Esophagus squamous epithelium (tissue), 5 donors: Measurements from ENCODE around the gene ANKRD1. TPM values are rescaled to one million over a fixed set of nuclear protein-coding genes. Genes with fewer than 3 reads are reported as not detected.

ENCODE experiments used
- DNase-seq: peaks from one replicate; lab custom pipeline; 2025; lab: John Stamatoyannopoulos, UW
- H3K27ac ChIP-seq, 4 donors: fragments of 200-600 bp; sonication (generic); one replicate each; pipeline ENCODE4 v1.5.1; 2016 to 2019; ENCODE audit warnings: mild to moderate bottlenecking in 1 of 4
- H3K27me3 ChIP-seq, 4 donors: fragments of 200-600 bp; sonication (generic); 1 replicate in 3 of 4; 2 replicates in 1 of 4; pipeline versions ENCODE4 v1.5.1 to v1.6.0; 2017 to 2021; ENCODE audit warnings: antibody characterized with exemption in 1 of 4
- H3K36me3 ChIP-seq, 3 donors: fragments of 200-600 bp; sonication (generic); one replicate each; pipeline ENCODE4 v1.5.1; 2016 to 2019
- H3K4me1 ChIP-seq, 3 donors: fragments of 200-600 bp; sonication (generic); one replicate each; pipeline ENCODE4 v1.5.1; 2017 to 2019
- H3K4me3 ChIP-seq, 4 donors: fragments of 200-600 bp; sonication (generic); 1 replicate in 3 of 4; 2 replicates in 1 of 4; pipeline ENCODE4 v1.5.1; 2016 to 2019; ENCODE audit warnings: mild to moderate bottlenecking in 2 of 4, moderate library complexity in 1 of 4
- H3K9me3 ChIP-seq, 3 donors: fragments of 200-600 bp; sonication (generic); one replicate each; pipeline ENCODE4 v1.5.1; 2016 to 2019
- POLR2A ChIP-seq, 4 donors: fragments of 450-650 bp; IDR thresholded peaks; one replicate each; pipeline ENCODE4 v1.6.1; 2017; ENCODE audit warnings: antibody characterized with exemption in 4 of 4, mild to moderate bottlenecking in 4 of 4, moderate library complexity in 3 of 4
- WGBS, 2 donors: methylation state at CpG; one replicate each; pipeline ENCODE4 v1.1.5; 2018; 5-methylcytosine and 5-hydroxymethylcytosine counted together
- intact Hi-C: fragments of 100-400 bp; cut with DNase I; formaldehyde crosslinking; loops from one replicate; pipeline ENCODE4 v1.15.0; 2022
- total RNA-seq, 4 donors: library from RNA; depleted of rRNA; stranded (reverse); fragments of >200 nt; gene quantifications; one replicate each; pipeline ENCODE4 v1.1.0, GENCODE V29; 2016
- TF ChIP-seq, protein P1 (sequence below), 6 experiments: fragments of 450-650 bp in 4 of 6; fragments of 200-600 bp in 2 of 6; sonication (generic) in 2 of 6; IDR thresholded peaks; one replicate each; pipeline ENCODE4 v1.5.1; 2016 to 2019; ENCODE audit warnings: antibody characterized with exemption in 6 of 6, mild to moderate bottlenecking in 4 of 6, moderate library complexity in 4 of 6
- donor health status: DM: yes; HTN: yes; CAD: no.

The ANKRD1 gene
- total RNA-seq, 4 donors from 2014 or later, result not detected

GRCh38 chr10:90935581-90936275 lies 14.8 kb upstream of the ANKRD1 start:
- H3K4me3 ChIP-seq, result no peak overlapping the region
- no peak for DNase-seq
- intact Hi-C loops, result no loop called here
- WGBS, 2 donors, result 68 to 75% methylated on average over 4 of the region's 5 CpGs
- H3K27ac ChIP-seq, result no peak overlapping the region
- no peaks in the 10 kb centered on the region for H3K36me3 ChIP-seq
- peaks cover 0 to 11% (median 5%) of the 10 kb centered on the region in 3 donors for H3K4me1 ChIP-seq
- no peaks in the 10 kb centered on the region for H3K9me3 ChIP-seq
- H3K27me3 ChIP-seq, result no peaks in the 10 kb centered on the region
- TF ChIP-seq, protein P1, sequence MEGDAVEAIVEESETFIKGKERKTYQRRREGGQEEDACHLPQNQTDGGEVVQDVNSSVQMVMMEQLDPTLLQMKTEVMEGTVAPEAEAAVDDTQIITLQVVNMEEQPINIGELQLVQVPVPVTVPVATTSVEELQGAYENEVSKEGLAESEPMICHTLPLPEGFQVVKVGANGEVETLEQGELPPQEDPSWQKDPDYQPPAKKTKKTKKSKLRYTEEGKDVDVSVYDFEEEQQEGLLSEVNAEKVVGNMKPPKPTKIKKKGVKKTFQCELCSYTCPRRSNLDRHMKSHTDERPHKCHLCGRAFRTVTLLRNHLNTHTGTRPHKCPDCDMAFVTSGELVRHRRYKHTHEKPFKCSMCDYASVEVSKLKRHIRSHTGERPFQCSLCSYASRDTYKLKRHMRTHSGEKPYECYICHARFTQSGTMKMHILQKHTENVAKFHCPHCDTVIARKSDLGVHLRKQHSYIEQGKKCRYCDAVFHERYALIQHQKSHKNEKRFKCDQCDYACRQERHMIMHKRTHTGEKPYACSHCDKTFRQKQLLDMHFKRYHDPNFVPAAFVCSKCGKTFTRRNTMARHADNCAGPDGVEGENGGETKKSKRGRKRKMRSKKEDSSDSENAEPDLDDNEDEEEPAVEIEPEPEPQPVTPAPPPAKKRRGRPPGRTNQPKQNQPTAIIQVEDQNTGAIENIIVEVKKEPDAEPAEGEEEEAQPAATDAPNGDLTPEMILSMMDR (IDR thresholded peaks at IDR 0.05), result no peak
- no peak for TF ChIP-seq POLR2A (IDR thresholded peaks at IDR 0.05)

GRCh38 chr10:90930971-90931871 lies 10.3 kb upstream of the ANKRD1 start:
- Histone ChIP-seq H3K27me3 (no peaks in the 10 kb centered on the region), H3K9me3 (no peaks in the 10 kb centered on the region), H3K36me3 (no peaks in the 10 kb centered on the region), H3K27ac (peak overlapping the region; percentile 23 to 74 (median 70)), H3K4me1 (peaks cover 0 to 27% (median 11%) of the 10 kb centered on the region in 3 donors), H3K4me3 (no peak overlapping the region)
- no peak for DNase-seq
- TF ChIP-seq, protein P1 (IDR thresholded peaks at IDR 0.05), result no peak
- no peak for TF ChIP-seq POLR2A (IDR thresholded peaks at IDR 0.05)
- WGBS, 2 donors, result 45 to 52% methylated on average over 6 of the region's 6 CpGs
- intact Hi-C loops, result no loop called here

- Histone ChIP-seq H3K4me3 (no peak overlapping the region), H3K27me3 (no peaks in the 10 kb centered on the region), H3K4me1 (peaks cover 0 to 27% (median 11%) of the 10 kb centered on the region in 3 donors), H3K36me3 (no peaks in the 10 kb centered on the region), H3K9me3 (no peaks in the 10 kb centered on the region), H3K27ac (peak overlapping the region; percentile 23 to 74 (median 70))
- TF ChIP-seq POLR2A (IDR thresholded peaks at IDR 0.05), result no peak
- TF ChIP-seq, protein P1 (IDR thresholded peaks at IDR 0.05), result no peak
- no peak for DNase-seq
- WGBS, 2 donors, result 26 to 43% methylated on average over 5 of the region's 5 CpGs
- intact Hi-C loops, result no loop called here
These were observed 9.4 kb upstream of the ANKRD1 start for GRCh38 chr10:90930070-90930837.

DNA sequence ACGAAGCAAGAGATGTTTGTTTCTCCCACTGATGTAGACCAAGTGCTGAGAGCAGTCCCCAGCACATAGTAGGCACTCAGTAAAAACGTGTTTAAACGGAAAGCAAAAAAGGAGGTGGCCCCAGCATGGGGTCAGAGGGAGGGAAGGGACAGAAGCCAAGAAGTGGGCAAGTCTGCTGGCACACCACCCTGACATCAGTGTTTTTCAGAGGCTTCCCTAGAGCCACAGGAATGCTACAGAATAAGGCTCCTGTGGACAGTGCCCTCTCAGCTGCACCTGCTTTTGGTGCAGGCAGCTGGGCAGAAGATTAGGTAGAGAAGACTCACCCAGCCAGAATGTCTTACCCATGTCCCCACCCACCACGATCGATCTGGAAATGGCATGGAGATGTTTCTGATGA lies 8.3 kb upstream of the ANKRD1 start:
- H3K4me3 ChIP-seq, result no peak overlapping the region
- no peak overlapping the region for H3K27ac ChIP-seq
- H3K36me3 ChIP-seq, result no peaks in the 10 kb centered on the region
- H3K27me3 ChIP-seq, result no peaks in the 10 kb centered on the region
- no peak for TF ChIP-seq POLR2A (IDR thresholded peaks at IDR 0.05)
- TF ChIP-seq, protein P1 (IDR thresholded peaks at IDR 0.05), result no peak
- intact Hi-C loops, result no loop called here
- DNase-seq, result no peak
- 72 to 80% methylated on average over 5 of the region's 5 CpGs for WGBS, 2 donors
- no peaks in the 10 kb centered on the region for H3K9me3 ChIP-seq
- H3K4me1 ChIP-seq, result peaks cover 0 to 27% (median 11%) of the 10 kb centered on the region in 3 donors
